GM18861 (cell line): ENCODE results near the gene COX7A1.
"Not testable (repeated sequence)": the region's sequence is repeated elsewhere in the genome, so short reads cannot be mapped to it uniquely, and the experiment has no call there.

Source experiments
- ATAC-seq: cut with Tn5 transposase; IDR thresholded peaks from one replicate; pipeline ENCODE4 v1.9.1; 2021; ENCODE audit not compliant: unreplicated experiment

Gene COX7A1

DNA sequence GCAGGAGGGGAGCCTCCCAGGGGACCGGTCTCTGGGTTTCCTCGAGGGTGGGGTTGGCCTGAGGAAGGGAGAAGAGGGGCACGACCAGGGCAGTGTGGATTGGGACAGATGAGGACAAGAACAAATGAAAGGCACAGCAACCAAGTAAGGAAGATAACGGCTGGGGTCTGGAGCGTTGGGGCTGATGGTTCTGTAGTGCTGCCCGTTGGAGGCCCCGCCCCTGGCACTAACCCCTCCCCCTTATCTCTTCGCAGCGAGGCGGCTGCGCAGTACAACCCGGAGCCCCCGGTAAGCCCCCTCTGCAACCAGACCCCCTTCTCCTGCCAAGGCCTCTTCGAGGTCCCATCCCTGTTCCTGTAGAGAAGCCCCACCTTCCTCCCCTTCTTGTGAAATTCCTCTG, 10.2 kb downstream of the COX7A1 start:
- ATAC-seq: no peak

DNA sequence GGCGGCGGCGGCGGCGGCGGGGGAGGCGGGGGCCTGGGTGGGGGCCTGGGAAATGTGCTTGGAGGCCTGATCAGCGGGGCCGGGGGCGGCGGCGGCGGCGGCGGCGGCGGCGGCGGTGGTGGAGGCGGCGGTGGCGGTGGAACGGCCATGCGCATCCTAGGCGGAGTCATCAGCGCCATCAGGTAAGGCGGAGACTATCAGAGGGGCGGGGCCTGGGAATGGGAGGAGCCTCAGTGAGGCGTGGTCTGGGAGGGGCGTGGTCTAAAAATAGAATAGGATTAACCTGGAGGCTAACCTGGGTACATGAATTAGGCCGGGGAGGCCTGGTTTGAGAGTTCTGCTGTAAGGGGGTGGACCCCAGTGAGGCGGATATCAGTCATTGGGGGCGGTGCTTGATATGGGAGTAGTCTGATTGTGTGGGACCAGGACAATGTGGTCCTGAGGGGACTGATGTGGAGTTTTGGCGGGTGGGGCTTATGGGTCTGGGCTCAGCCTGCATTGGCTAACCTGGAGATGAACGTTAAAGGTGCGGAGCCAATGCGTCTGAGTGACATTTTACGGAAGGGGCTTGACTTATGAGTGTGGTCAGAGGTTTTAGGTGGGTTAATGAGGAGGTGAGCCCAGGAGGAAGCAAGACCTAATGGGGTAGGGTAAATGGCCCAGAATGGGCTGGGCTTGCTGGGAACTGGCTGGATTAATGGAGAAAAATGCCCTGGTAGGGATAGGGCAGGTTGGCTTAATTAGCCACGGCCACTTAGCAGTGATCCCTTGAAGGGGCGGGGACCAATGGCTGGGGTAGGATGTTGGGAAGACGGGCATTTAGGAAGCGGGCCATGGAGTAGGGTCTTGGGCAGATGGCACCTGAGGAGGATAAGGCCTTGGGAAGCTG, 11.0 kb downstream of the COX7A1 start:
- peak; percentile 30 for ATAC-seq

DNA sequence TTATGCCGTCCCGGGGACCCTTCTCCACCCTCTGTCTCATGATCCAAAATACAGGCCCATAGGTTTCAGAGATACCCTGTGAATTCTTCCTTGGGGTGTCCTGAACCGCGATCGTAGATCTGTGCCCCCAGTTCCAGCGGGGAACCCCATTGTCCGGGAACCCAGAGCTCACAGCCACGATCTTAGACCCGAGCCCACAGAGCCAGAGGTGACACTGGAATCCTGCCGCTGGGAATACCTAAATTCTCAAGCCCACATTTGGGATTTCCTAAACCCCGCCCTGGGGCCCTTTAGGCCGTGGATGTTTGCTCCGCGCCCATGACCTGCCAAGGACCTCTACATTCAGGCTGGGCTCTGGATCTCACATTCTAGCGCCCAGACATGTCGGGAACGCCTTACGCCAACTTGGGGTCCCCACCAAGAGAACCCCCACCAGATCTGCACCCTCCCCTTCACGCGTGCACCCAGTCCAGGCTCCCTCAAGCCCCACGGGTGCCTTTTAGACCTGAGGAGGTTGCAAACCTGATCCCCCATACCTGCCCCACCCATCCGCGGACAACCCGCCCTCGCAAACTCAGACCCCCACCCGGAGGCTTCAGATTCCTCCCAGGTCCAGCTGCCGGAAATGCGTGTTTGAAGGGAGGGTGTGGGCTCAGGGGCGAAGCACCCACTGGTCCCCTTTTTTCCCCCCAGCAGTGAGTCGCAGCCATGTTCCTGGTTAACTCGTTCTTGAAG, 11.8 kb downstream of the COX7A1 start:
- peak; percentile 1 for ATAC-seq

DNA sequence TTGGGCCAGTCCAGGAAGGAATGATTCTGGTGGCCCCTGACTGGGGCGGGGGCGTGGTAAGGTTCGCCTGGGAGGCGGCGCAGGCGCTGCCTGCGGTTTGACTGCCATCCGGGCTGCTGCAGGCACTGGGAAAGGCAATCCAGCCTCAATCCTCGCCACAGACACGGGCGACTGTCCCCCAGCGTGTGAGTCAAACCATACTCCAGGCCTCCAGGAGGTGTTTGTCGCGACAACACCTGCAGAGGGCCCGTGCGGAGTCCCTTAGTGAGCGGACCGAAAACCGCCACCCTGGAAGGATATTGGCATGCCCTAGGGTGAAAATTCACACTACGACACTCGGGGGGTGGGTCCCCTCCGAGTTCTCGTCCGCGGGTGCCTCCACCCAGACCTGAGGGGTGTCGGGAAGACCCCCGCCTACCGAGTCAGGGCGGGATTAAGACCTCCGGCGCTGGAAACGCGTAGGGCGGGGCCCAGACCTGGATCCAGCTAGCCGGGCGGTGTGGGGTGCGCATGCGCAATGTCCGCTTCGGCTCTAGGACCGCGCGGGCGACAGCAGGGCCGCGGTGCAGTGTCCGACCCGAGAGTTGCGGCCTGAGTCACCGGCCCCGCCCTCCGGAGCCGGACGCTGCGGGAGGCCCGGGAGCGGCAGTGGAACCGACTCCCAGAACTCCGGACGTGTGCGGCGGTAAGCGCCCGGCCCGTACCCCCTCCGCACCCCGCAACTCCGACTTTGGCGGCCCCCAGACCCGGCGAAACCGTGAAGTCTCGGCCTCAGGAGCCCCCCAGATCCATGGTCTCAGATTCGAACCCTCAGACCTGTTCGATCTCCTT, 12.6 kb downstream of the COX7A1 start, which contains the start of gene CAPNS1:
CAPNS1 (plus strand) TSS at position 594 of the 831 bp plus-strand sequence. CDS start 946 bp downstream, outside the sequence.
- ATAC-seq: peak; percentile 76

DNA sequence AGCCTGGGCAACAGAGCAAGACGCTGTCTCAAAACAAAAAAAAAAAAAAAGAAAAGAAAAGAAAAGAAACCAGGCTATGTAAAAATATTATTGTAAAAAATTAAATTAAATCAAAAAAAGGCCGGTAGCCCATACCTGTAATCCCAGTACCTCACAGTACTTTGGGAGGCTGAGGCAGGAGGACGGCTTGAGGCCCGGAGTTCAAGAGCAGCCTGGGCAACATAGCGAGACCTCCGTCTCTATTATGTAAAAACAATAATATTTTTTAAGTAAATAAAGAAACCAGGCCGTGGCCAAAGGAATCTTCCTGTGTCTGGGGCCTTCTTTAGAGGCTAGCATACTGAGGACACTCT, 13.2 kb downstream of the COX7A1 start:
- no peak for ATAC-seq

DNA sequence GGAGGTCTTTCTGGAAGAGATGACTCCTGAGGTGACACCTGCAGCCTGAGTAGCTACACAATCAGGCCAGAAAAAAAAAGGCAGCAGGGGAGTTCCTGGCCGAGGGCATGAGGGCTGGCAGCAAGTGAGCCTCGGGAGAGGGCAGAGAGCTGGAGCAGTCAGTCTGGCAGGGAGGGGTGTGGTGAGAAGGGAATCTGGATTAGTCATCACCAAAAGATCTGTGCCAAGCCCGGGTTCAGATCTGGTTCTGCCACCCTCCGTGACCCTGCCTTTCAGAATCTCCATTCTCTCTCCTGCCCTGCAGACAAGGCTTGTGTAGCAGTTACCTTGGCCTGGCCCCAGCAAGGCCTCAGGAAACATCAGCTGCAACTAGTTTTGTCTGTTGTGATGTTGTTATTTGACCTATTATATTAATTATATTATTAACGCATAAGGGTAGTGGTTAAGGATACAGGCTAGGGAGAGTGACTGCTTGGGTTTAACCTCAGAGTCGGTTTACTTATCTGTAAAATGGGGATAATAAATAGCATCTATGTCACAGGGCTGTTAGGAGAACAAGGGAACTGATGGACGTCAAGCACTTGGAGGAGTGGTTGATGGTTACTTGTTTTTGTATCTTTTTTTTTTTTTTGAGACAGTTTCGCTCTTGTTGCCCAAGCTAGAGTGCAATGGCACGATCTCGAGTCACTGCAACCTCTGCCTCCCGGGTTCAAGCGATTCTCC, 15.1 kb downstream of the COX7A1 start:
- ATAC-seq: no peak

DNA sequence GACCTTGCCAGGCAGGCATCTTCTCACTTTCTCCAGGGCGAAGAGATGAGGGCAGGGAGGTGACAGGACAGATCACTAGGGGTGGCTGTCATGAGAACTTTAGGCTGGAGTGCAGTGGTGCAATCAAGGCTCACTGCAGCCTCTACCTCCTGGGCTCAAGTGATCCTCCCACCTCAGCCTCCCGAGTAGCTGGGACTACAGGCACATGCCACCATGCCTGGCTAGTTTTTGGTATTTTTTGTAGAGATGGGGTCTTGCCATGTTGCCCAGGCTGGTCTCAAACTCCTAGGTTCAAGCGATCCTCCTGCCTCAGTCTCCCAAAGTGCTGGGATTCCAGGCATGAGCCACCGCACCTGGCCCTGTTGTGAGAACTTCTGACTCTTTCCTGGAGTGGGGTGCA, 17.4 kb downstream of the COX7A1 start:
- ATAC-seq: not testable (repeated sequence)

DNA sequence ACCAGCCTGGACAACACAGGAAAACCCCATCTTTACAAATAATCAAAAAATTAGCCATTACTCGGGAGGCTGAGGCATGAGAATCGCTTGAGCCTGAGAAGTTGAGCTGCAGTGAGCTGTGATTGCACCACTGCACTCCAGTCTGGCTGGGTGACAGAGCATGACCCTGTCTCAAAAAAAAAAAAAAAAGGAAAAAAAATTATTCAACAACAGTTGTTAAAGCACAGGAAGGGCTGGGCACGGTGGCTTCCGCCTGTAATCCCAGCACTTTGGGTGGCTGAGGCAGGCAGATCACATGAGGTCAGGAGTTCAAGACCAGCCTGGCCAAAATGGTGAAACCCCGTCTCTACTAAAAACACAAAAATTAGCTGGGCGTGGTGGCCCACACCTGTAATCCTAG, 21.0 kb downstream of the COX7A1 start:
- not testable (repeated sequence) for ATAC-seq

DNA sequence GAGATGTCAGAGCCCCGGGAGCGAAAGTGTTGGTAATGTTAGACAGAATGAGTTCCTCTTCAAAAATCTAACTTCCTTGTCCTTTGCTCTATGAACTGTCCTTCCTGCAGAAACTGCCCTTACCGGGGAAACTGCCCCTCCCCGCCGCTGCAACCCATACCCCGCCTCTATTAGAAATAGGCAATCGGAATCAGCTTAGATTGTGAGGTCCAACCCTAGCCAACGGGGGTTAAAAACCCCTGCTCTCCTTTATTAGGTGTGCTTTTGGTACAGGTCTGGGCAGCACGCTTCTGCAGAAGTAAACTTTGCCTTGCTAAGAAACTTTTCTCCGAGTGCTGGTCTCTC, 23.9 kb downstream of the COX7A1 start:
- no peak for ATAC-seq

DNA sequence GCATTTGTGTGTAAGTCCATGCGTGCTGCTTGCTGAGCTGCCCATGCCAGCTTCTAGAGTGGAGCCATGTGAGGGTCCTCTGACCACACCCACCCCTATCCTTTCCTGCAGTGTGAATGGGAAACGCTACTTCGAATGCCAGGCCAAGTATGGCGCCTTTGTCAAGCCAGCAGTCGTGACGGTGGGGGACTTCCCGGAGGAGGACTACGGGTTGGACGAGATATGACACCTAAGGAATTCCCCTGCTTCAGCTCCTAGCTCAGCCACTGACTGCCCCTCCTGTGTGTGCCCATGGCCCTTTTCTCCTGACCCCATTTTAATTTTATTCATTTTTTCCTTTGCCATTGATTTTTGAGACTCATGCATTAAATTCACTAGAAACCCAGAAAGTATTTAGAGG, 26.7 kb downstream of the COX7A1 start:
- ATAC-seq: no peak

DNA sequence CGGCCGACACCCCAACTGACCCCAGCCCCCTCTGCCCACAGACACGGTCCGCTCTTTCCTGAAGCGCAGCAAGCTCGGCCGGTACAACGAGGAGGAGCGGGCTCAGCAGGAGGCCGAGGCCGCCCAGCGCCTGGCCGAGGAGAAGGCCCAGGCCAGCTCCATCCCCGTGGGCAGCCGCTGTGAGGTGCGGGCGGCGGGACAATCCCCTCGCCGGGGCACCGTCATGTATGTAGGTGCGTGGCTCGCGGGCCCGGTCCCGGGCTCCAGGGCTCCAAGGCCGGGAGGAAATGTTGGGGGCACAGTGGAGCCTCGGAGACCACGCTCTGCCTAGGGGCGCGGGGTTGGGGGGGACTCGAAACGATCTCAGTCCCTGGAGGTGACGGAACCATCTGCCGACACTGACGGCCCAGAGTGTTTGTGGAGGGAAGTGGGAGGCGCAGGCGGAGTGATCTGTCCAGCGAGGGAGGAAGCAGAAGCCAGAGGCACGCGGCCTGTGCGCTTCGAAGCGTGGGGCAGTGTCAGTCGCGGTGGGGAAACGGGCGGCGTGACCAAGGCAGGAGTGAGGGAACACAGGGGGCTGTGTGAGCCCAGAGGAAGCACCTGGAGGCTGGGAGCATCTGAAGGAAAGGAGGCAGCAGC, 30.6 kb downstream of the COX7A1 start:
- no peak for ATAC-seq

DNA sequence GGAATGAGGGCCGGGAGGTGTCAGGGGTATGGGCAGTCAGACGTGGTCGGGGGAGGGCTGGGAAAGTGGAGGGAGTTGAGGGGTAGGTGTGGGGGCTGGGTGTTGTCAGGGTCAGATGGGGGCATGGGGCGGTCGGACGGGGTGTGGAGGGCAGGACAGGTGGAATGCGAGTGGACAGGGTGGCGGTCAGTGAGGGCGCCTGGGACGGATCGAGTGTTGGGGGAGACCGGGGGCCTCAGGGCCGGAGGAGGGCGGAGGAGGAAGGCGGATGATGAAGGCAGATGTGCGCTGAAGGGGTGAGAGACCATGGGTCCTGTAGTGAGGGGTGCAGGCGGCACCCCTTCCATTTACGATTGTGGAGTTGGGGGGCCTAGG, 31.3 kb downstream of the COX7A1 start:
- no peak for ATAC-seq

DNA sequence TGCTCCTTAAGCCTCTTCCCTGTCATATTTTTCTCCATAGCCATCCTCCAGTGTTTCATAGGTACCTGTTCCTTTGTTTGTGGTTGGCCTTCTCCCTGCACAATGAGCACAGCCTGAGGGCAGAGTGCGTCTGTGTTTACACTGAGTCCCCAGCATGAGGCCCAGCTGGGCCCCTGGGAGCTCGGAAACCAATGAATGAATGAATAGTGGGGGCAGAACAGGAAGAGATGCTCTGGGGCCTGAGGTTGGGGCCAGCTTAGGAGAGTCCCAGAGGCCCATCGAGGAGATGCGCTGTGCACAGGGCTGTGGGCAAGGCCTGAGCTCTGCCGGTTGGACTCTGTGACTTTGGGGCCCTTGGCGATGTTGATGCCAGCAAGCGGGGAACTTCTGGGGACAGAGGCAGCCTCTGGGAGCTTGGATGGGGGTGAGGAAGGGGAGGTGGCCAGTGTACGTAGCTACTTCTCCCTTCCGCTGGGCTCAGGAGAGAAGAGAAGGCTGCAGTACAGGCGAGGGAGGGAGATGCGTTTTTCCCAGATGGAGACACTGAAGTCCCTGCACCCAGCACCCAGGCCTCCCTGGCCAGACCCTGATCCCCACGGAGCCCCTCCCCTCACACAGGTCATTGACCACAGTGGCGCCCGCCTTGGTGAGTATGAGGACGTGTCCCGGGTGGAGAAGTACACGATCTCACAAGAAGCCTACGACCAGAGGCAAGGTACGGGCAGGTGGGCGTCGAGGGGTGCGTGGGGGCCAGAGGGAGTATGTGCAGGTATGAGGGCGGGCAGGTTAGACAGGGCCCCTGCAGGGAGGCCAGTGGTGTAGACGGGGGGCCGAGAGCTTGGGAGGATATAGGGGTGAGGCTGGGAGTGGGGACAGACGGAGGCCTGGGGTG, 31.9 kb downstream of the COX7A1 start:
- no peak for ATAC-seq

DNA sequence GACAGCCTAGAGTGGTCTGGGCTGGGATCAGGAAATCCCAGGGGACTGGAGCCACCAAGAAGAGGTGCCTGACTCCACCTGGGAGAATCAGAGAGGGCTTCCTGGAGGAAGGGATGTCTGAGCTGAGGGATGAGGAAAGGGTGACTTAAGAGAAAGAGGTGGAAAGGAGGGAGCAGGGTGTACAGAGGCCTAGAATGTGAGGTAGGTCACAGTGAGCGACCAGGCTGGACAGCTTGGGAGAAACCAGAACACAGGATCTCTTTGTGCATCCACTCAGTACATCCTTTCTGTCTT, 36.0 kb downstream of the COX7A1 start:
- no peak for ATAC-seq

DNA sequence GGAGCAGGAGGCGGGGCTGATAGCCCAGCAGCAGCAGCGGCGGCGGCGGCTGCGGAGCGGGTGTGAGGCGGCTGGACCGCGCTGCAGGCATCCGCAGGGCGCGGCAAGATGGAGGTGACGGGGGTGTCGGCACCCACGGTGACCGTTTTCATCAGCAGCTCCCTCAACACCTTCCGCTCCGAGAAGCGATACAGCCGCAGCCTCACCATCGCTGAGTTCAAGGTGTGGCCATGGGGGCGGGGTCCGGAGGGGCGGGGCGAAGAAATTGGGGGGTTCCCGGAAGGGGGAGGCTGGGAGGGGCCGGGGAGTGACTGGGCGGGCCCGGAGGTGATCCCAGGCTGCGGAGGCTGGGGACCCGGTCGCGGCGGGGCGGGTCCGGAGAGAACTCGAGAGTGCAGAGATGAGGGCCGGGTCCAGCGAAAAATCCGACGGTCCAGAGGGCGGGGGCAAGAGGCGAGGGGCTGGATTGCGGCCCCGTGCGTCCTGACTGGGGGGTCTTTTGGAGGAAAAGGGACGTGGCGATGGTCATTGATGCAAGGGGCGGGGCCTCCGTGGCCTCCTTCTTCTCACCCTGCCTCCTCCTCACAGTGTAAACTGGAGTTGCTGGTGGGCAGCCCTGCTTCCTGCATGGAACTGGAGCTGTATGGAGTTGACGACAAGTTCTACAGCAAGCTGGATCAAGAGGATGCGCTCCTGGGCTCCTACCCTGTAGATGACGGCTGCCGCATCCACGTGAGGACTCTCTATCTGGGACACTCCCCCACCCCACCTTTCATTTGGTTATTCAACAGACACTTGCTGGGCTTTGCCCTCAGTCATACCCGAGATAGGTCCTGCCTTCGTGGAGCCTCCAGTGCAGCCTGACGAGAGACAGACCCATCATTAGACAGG, 36.5 kb downstream of the COX7A1 start, which contains the start of gene TBCB:
TBCB (plus strand) TSS at position 16 of the 891 bp plus-strand sequence; CDS start at position 109, 93 bp downstream.
- ATAC-seq: no peak

DNA sequence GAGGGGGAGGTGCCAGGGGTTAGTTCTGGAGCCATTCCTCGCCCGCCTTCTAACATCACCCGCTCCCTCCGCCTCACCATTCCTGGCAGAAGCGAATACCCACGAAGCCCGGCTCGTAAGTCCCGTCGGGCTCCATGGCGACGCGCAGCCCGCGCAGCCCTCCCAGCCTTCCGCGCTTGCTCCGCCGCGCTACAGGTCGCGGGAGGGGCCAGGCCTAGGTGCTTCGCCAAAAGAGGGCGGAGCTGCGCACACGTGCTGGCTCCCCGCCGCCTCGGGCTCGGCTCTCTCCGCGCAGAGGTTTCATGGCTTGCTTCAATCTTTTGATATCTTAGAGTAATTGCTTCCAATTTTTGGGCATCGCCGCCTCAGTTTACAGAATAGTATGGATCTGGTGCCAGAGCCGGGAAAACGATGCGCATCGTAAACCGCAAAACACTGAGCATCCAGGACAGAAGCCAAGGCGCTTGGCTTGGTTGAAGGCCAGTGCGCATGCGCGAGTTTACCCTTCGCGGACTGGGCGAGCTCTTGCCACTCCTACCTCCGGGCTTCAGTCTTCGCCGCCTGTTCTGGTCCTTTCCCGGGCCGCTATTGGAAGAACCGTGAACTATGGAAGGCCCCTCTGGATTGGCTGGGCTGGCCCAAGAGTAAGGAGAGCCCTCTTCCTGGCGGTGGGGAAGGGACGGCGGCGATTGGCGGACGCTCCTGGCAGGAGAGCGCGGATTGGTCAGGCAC, 37.4 kb downstream of the COX7A1 start, which contains the start of gene POLR2I:
POLR2I (minus strand) TSS at position 155 of the 732 bp plus-strand sequence; CDS start at position 136, 19 bp downstream.
- peak; percentile 75 for ATAC-seq

DNA sequence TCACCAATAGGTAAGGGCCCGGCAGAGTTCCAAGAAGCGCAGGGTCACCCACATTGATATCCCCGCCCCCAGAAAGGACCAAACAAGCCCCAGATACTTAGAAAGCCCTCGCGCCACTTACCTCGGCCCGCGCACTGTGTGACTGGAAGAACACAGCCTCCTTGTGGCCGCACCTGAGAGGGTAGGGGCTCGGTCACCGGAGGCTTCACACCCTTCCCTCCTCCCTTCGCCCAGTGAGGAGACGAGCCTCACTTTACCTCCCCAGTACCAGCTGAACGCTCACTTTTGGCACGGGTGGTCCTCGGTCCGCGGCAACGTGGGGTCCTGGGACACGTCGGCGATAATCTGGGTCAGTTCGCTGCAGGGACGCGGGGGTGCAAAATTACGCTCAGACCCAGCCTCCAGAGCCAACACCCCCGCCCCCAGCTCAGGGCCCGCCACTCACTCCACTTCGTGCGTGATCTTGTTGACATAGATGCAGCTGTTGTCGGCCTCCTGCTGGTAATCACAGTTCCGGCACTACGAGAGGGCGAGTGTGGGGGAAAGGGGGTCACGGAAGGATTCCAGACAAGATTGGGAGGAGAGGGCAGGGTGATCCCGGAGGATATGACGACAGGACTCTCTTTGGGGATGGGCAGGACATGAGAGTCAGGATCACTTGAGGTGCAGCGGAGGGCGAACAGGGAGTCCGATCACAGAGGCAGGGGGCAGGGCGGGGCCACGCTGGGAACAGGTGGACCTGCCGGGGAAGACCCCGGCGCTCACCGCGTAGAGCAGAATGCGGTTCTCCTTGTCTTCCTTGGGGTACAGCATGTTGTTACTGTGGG, 38.1 kb downstream of the COX7A1 start:
- ATAC-seq: no peak
